Measurements from ENCODE around the gene AMPD3. TPM values are rescaled to one million over a fixed set of nuclear protein-coding genes. Genes with fewer than 3 reads are reported as not detected.

AMPD3 gene
- 1 to 10 TPM; 1.4 to 8.7 (median 2.6) TPM for total RNA-seq
- polyA plus RNA-seq = 1 to 10 TPM in 1 of 2 donors, under 1 TPM in 1; 0.59 to 1.2 TPM
- long read RNA-seq, donor 1, partial matches to known transcripts = 2 of 3 reads
- long read RNA-seq, donor 1, other reads (novel, unspliced or antisense) = 1 of 3 reads
- long read RNA-seq, donor 2, partial matches to known transcripts = 1 of 2 reads
- long read RNA-seq, donor 2, other reads (novel, unspliced or antisense) = 1 of 2 reads
- long read RNA-seq, donor 3, partial matches to known transcripts = 1 of 1 reads
- long read RNA-seq, donor 3, other reads (novel, unspliced or antisense) = 0 of 1 reads

GRCh38 chr11:10454878-10455631, at the start of gene AMPD3:
Gene AMPD3 (plus strand): TSS chr11:10455264. CDS start chr11:10461520, 6,256 bp downstream.
- H3K27ac ChIP-seq = peak within 1 kb of the TSS in 1 of 10 donors; percentile 88
- no peaks in the 10 kb centered on the region for H3K9me3 ChIP-seq
- DNase-seq (no peak), ATAC-seq (peak in 1 of 8 donors; percentile 32)
- TF ChIP-seq CTCF (IDR thresholded peaks at IDR 0.05) = no peak
- 75 to 77% methylated on average over 11 of the region's 11 CpGs for WGBS, 2 donors
- intact Hi-C loops (cut with DNase I) = no loop called here
- peak within 1 kb of the TSS in 7 of 10 donors; percentile 6 to 56 (median 33) for H3K4me3 ChIP-seq
- peaks cover 0 to 68% (median 6%) of the 10 kb centered on the region in 9 donors for H3K4me1 ChIP-seq
- peaks cover 0 to 36% (median 15%) of the 10 kb centered on the region in 7 donors for H3K27me3 ChIP-seq
- no peaks in the 10 kb centered on the region for H3K36me3 ChIP-seq

- ATAC-seq = peak; percentile 85 to 94 (median 90)
- no peaks in the 10 kb centered on the region for H3K27me3 ChIP-seq
- H3K36me3 ChIP-seq = no peaks in the 10 kb centered on the region
- no peaks in the 10 kb centered on the region for H3K9me3 ChIP-seq
- peak; percentile 52 to 84 (median 78) for TF ChIP-seq CTCF (IDR thresholded peaks at IDR 0.05)
- DNase-seq = peak in 1 of 2 donors; percentile 79
- H3K4me1 ChIP-seq = peaks cover 0 to 34% (median 13%) of the 10 kb centered on the region in 9 donors
- no peak overlapping the region for H3K4me3 ChIP-seq
- intact Hi-C loops (cut with DNase I) = loop anchor here in 9 of 10 donors (1.0 to 10.0 kb wide), 9 partner anchors 106 to 331 kb away; no protein-coding TSS in a partner anchor
- no peak overlapping the region for H3K27ac ChIP-seq
- WGBS, 2 donors = 25 to 26% methylated on average over 6 of the region's 6 CpGs
Observed at GRCh38 chr11:10405865-10406592, 49.0 kb upstream of the AMPD3 start.

- WGBS, 2 donors = 48 to 56% methylated on average over 3 of the region's 3 CpGs
- DNase-seq (no peak), ATAC-seq (peak in 4 of 8 donors; percentile 29 to 37 (median 32))
- Histone ChIP-seq H3K27ac (no peak overlapping the region), H3K4me1 (peaks cover 0 to 24% (median 13%) of the 10 kb centered on the region in 9 donors), H3K27me3 (no peaks in the 10 kb centered on the region), H3K9me3 (no peaks in the 10 kb centered on the region), H3K4me3 (no peak overlapping the region), H3K36me3 (no peaks in the 10 kb centered on the region)
- TF ChIP-seq CTCF (IDR thresholded peaks at IDR 0.05) = no peak
- intact Hi-C loops (cut with DNase I) = loop anchor here in 9 of 10 donors (2.0 to 10.0 kb wide), 8 partner anchors 105 to 330 kb away; no protein-coding TSS in a partner anchor
Observed at GRCh38 chr11:10407055-10407454, 48.0 kb upstream of the AMPD3 start.
